GM19023 (cell line): ENCODE data around the gene TMPRSS3.

Experiments used
- ATAC-seq: cut with Tn5 transposase; IDR thresholded peaks from one replicate; pipeline ENCODE4 v1.9.1; 2021; ENCODE audit warnings: mild to moderate bottlenecking, moderate library complexity; ENCODE audit not compliant: unreplicated experiment

The TMPRSS3 gene

DNA sequence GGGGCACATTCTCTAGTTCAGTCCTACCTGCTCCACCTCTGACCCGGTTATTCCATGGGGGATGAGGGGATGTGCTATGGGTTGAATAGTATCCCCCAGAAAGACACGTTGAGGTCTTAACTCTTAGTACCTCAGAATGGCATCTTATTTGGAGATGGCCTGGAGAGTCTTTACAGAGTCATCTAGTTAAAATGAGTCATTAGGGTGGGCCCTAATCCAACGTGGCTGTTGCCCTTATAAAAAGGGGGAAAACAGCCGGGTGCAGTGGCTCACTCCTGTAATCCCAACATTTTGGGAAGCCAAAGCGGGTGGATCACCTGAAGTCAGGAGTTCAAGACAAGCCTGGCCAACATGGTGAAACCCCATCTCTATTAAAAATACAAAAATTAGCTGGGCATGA, 5.7 kb downstream of the TMPRSS3 start:
- ATAC-seq: no peak

DNA sequence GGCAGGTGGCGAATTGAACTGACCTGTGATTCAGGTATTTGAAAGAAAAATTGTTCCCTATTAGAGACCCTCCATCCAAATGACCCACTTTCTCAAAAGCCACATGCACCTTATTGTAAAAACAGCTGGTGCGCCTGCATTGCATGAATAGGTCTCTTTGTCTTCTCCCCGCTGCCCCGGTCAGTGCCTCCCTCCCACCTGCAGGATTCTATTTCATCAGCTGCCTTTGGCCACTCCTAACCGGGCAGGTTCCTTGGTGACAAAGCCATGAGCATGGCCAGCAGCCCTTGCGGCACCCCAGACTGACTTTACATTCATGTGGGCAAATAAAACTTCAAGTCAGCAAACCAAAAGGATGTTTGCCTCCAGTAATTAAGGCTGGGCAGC, 6.4 kb downstream of the TMPRSS3 start:
- ATAC-seq: no peak

DNA sequence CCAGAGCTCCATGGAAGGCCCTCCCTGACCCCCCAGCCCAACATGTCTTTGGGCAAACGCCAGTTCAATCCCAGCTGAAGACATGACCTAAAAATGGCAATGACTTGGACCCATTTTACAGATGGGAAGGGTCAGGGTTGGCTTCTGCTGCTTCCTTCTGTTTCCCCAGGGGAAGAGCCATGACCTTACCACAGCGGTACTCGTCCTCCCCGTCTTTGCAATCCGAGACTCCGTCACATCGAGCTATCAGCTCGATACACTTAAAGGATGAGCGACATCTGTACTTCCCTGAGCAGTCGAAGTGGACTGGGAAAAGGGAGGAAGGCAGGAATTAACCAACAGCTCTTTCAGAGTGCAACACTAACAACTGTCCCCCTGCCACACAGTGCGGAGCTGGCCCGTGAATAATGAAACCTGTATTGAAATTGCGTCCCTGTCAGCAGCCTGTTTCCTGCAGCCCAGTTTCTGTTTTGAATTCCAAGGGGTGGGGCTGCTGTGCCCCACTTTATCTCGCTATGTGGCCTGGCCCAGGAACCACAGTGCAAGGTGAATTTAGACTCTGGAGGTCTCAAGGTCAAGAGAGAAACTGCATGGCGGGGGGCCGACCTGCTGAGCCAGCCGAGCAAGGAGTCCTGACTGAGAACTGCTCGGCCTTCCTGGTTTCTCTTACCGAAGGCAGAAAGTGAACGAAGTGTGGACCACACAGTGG, 7.0 kb downstream of the TMPRSS3 start:
- no peak for ATAC-seq

DNA sequence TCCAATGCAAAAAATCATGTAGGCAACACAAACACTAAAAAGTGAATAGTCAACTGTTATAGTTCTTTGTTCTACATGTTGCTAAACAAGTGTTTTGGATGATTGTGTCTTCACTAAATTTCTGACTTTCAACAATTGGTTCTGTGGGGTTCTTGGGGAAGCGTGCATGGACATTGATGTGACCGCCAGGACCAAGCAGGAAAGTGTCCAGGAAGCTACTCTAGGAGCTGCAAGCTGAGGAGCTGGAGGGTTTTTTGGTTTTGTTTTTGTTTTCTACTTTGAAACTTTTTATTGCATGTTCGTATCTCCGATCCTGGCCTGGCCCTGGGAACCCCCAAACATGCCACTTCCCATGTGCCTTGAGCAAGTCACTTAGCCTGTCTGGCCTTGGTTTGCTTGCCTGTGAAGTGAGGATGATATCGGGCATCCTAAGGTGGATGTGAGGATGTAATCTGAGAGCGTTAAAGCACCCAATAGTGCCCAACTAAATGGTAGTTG, 8.0 kb downstream of the TMPRSS3 start:
- ATAC-seq: no peak

DNA sequence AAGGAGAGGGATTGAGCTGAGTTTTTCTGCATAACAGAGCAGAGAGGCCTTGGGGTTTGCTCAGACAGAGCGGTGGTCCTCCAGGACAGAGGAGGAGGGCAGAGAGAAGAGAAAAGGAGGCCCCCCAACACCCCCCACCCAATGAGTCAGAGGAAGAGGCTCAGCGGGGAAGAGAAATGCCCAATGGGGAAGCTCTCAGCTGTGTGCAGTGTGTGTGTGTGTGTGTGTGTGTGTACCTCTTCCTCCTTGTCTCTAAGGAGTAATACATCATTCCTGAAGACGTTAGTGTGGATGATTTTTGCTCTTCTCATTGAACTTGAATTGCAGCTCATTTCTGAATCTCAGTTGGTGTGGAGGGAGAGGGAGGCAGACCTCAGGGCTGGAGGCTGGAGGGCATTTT, 8.7 kb downstream of the TMPRSS3 start:
- ATAC-seq: no peak

DNA sequence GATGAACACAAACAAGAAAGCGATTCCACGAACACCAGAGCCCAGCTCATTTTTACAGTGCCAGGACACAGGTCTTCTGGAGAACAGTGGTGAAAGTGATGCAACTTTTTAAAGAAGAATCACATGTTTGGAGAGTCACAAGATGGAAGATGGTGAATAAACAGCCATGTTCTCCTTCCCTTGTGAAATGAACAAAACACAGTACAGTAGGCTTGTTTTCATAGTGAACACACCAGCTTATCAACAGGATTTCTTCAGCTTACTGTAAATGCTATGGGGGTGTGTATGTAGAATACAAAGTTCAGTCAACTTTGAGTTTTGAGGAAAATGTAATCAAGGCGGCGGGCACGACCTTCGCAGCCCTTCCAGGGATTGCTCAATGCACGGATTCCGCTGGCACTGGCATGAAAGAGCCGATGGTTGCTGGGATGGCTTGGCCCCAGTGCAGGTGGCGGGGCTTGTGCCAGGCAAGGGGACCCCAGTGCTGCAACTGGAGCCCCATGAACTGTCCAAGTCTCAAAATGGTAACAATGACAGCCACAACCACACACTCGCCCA, 9.7 kb downstream of the TMPRSS3 start:
- ATAC-seq: no peak

DNA sequence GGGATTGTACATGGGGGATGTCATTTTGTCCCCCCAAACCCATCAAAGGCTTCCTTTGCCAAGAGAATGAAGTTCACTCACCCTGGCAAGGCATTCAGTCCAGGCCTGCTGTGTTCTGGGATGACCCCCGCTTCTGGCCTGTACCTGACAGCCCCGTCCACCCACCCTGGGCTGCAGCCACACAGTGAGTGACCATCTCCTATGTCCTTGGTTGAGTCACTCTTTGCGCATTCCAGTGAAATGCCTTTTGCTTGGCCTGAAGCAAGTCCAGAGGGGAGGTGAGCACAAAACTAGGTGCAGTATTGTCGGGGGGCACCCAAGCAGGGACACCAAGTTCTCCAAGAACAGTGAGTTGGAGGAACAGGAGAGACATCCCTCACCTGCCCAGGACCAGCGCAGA, 10.2 kb downstream of the TMPRSS3 start:
- no peak for ATAC-seq

DNA sequence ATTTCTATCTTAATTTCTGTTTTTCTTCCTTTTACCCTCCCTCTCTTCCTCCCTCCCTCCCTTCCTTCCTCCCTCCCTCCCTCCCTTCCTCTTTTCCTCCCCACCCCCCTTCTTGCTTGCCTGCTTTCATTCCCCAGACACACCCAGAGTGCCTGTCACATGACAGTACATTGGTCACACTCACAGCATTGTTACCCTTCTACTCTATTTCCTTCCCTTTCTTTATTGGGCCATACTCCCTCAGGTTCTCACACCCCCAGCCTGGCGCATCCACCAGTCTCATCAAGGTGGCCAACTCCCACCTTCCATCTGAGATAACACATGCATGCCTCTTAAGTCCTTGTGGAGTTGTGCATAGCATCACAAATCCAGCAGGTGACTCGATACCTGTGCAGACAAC, 10.9 kb downstream of the TMPRSS3 start:
- no peak for ATAC-seq

DNA sequence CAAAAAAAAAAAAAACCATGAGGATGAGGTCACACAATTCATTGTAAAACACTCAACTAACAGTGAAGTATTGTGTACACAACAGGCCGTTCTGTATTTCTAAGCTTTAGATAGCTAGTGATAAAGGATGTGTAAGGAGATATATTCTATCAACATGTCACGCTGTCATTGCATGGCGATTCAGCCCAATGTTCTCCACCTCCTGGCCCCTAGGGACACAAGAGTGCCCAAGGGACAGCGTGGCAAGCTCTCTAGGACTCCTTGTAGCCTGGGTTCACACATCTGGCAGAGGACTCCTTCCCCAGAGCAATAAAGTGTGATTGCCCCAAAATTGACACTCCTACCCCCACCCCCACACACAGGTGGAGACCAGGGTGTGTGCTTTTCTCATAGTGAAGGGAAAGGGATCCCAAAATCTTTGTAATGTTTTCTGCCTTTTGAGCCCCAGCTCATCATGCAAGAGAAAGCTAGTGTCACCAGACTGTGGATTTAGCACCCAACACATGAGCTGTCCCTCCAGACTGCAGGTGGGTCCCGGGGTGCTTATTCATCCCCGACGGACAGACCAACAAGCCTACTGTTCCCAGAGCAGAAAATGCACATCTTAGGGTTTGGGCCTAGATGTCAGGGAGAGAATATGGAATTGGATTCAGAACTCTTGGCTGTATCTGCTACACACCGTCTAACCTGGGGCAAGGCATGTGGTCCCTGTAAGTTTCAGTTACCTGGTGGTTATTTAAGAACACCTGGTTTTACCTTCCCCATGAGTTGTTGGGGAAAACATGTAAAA, 11.5 kb downstream of the TMPRSS3 start:
- ATAC-seq: no peak

DNA sequence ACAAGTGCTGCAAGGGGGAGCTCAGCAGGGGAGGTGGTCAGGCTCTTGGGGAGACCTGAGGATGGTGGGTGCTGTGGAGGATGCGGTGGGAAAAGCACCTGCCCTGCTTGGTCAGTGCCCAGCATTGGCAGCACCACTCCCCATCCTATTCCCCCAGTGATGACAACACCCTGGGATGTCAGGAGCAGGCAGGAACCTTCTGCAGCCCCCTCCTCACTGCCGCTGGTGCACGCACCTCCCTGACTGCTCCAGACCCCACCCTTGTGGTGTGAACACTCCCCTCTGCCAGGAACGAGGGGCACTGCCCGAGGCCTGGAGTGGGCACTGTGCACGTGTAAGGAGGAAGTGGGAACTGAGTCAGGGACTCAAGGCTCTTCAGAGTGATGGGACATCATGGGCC, 12.5 kb downstream of the TMPRSS3 start:
- no peak for ATAC-seq

DNA sequence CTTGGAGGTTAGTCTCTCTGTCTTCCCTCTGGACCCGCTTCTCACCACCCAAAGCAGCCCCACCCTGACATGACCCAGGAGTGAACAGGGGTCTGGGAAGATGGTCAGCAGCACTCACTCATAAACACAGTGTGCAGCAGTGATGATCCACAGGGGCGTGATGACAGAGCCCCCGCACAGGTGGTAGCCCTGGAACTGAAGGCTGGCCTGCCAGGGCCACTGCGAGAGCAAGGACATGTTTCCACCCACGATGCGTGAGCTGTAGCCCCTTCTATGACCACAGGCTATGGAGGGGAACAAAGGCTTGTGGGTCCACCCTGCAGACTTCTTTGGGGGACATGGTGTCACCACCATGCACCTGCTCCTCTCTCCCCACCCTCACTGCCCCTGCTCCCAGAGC, 12.9 kb downstream of the TMPRSS3 start:
- no peak for ATAC-seq

DNA sequence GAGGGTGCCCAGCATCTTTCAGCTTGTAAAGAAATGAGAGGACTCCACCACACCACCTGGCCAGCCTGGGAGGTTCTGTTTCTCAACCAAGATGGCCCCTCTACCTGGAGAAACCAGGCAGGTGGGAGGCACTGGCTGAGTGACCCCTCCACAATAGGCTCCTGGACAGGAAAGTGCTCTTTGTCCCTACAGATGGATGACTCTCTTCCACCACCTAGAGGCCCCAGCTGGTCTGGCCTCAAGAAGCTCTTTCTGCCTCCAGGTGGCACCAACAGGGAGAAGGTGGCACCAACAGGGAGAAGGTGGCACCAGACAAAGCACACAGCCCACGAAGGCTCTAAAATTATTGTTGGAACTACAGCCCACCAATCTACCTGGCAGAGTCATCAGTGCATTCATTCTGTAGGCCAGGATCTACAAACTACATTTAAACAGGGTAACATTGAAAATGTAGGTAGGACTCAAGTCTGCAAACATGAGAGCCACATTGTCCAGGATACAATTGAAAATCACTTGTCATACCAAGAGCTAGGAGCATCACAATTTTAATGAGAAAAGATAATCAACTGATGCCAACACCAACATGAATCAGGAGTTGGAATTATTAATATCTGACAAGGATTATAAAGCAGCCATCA, 14.4 kb downstream of the TMPRSS3 start:
- no peak for ATAC-seq

DNA sequence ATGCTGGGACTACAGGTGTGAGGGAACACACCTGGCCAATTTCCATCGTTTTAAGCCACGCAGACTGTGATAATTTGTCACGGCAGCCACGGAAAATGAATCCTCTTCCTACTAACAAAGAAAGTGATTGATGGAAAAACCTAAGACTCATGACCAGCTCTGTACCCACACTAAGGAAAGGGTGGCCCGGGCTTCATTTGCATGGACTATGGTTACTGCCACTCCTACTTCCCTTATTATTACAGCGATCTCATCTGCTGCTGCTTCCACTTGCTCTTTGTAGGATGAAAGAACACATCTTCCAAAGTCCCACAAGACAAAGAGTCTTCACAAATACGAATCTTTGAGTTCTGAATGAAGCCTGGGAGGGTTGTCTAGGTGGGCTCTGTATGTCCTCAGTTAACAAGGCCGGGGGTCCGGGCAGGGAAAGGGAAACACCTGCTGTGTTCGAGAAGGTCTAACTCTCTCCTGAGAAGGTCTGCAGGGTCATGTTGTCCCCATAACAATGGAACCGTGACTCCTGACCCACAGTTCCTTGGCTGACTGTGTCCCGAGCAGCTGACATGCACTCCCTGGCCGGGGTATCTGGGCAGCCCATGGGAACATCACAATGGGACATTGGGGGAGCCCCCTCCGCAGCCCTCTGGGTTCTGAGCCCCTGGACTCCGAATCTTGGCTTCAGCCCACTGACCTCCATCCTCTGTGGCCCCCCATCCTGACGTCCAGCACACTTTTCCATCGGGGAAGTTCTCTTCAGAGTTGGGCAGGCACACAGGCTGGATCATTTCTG, 16.2 kb downstream of the TMPRSS3 start:
- no peak for ATAC-seq

DNA sequence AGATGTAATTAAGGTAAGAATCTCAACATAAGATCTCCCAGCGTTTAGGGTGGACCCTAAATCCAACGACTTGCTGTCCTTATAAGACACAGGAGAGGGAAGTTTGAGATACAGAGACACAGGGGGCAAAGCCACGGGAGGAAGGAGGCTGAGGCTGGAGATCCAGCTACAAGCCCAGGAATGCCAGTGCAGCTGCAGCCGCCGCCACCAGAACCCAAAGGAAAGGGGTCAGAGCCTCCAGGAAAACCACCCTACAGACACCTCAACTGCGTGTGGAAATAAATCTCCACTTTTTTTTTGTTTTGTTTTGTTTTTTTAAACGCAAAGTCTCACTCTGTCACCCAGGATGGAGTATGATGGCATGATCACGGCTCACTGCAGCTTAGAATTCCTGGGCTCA, 17.4 kb downstream of the TMPRSS3 start:
- no peak for ATAC-seq

DNA sequence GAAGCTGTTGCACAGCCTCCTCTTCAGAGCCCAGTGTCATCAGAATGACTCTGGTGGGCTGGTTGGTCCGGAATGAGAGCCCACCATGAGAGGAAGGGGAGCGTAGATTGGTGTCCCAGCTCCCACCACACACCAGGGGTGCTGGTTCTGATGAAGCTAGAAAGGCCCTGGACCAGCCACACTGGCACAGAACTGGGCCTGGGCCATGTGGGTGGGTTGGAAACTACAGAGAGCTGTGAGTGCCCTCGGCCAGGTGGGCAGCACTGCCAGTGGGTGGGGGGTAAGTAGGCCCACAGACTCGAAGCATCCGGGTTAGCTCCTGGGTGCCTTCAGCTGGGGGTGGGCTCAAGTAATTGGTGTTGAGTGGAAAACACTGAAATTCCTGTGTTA, 17.9 kb downstream of the TMPRSS3 start:
- no peak for ATAC-seq

DNA sequence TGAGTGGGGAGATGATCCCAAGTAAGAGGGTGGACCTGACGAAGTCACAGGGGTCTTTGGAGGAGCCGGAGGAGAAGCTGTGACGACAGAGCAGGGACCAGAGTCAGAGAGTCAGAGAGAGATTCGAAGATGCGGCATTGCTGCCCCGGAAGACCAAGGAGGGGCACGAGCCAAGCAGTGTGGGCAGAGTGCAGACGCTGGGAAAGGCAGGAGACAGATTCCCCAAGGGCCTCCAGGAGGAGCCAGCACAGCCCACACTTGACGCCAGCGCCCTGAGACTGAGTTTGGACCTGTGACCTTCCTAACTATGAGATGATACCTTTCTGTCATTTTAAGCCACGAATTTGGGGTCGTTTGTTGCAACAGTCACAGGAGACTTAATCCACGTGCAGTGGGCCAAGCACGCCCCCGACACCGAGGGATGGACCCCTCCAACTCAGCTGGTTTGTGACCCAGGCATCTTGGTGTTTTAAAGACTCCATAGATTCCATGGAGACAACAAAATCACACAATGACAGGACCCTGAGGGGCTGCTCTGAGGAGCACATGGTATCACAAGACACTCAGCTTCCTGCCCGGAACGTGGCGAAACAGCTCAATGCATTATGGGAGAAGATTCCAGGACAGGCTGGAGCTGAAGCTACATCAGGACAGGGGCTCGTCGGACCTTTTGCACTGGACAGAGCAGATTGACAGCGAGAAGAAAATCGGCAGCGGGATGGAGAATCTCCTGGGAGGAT, 18.5 kb downstream of the TMPRSS3 start:
- ATAC-seq: no peak

DNA sequence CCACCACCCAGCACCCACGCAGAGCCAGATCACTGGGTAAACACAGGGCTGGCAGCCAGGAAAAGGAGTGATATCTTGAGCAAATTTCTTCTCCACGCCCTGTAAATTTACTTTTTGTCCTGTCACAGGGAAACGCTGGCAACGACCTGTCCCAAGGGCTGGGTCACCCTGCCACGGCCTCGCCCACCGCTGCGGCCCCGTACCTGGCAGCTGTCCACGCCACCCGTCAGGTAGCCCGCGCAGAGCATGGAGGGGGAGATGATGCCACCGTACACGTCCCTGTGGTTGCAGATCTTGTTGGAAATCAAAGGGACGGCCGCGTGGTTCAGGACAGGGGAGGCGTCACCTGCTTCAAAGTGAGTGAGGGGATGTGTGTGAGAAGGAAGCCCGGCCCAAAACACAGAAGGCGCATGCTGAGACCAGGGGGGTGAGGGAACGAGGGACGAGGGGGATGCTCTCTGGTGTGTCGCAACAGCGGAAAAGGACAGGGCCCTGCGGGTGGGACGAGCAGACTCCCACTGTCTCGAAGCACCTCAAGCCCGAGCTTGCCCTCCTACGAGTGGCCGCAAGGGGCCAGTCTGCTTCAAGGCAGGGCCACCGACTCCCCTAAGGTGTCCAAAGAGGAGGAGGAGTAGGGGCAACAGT, 19.4 kb downstream of the TMPRSS3 start:
- ATAC-seq: no peak

DNA sequence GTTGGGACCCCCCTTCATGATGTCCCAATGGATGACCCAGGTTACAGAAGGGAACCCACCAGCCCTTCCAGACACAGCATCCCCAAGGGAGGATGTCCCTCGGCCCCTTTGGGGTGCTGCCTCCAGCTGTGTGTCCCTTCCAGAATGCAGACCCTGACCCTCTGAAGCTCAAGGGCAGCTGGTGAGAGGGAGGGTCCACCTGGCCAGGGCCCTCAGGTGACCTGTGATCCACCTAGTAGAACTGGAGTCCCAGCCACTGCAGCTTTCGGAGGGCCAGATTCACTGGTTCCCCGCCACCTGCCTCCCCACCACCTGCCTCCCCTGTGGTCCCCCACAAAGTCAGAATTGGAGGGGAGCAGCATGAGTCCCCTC, 19.9 kb downstream of the TMPRSS3 start:
- no peak for ATAC-seq

DNA sequence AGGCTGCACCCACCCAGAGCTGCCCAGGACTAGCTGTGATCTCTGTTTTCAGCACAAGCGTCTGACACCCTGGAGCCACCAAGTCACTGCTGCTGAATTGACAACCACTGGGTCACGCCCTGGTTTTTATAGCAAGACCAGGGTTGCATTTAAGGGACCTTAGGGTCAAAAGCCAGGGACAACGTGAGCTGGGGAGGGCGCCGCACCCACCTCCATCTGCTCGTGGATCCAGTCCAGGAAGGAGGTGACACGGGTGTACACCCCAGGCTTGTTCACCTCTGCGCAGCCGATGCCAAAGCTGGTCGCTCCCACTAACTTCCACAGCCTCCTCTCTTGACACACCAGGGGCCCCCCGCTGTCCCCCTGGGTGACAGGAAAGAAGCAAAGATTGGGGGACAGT, 20.3 kb downstream of the TMPRSS3 start:
- no peak for ATAC-seq
